ENCODE measurements around the gene TP53I3. TPM values are rescaled to one million over a fixed set of nuclear protein-coding genes. Genes with fewer than 3 reads are reported as not detected.

The TP53I3 gene
- total RNA-seq (45.1 TPM), polyA plus RNA-seq (ENCODE audit: insufficient read depth, low read depth, low replicate concordance) (85.0 TPM)
- long read RNA-seq, donor 1, transcript TP53I3-204 (3 exons, 677 nt) = major isoform, 7 of 11 reads
- long read RNA-seq, donor 1, partial matches to known transcripts = 0 of 11 reads
- long read RNA-seq, donor 1, other reads (novel, unspliced or antisense) = 0 of 11 reads
- long read RNA-seq, donor 2, transcript TP53I3-204 (3 exons, 677 nt) = major isoform, 5 of 20 reads
- long read RNA-seq, donor 2, partial matches to known transcripts = 9 of 20 reads
- long read RNA-seq, donor 2, other reads (novel, unspliced or antisense) = 0 of 20 reads
- long read RNA-seq, donor 3, transcript TP53I3-201 (5 exons, 1,998 nt) = minor isoform, 5 of 22 reads
- long read RNA-seq, donor 3, transcript TP53I3-202 (6 exons, 1,635 nt) = major isoform, 7 of 22 reads
- long read RNA-seq, donor 3, partial matches to known transcripts = 7 of 22 reads
- long read RNA-seq, donor 3, other reads (novel, unspliced or antisense) = 0 of 22 reads
- long read RNA-seq, donor 4, transcript TP53I3-202 (6 exons, 1,635 nt) = major isoform, 6 of 12 reads
- long read RNA-seq, donor 4, partial matches to known transcripts = 0 of 12 reads
- long read RNA-seq, donor 4, other reads (novel, unspliced or antisense) = 0 of 12 reads
- long read RNA-seq, donor 5, partial matches to known transcripts = 0 of 1 reads
- long read RNA-seq, donor 5, other reads (novel, unspliced or antisense) = 0 of 1 reads
- long read RNA-seq, donor 6, transcript TP53I3-201 (5 exons, 1,998 nt) = minor isoform, 7 of 26 reads
- long read RNA-seq, donor 6, transcript TP53I3-202 (6 exons, 1,635 nt) = major isoform, 8 of 26 reads
- long read RNA-seq, donor 6, partial matches to known transcripts = 8 of 26 reads
- long read RNA-seq, donor 6, other reads (novel, unspliced or antisense) = 0 of 26 reads
- long read RNA-seq, donor 7, transcript TP53I3-202 (6 exons, 1,635 nt) = minor isoform, 14 of 58 reads
- long read RNA-seq, donor 7, transcript TP53I3-204 (3 exons, 677 nt) = minor isoform, 8 of 58 reads
- long read RNA-seq, donor 7, transcript TP53I3-201 (5 exons, 1,998 nt) = major isoform, 22 of 58 reads
- long read RNA-seq, donor 7, partial matches to known transcripts = 4 of 58 reads
- long read RNA-seq, donor 7, other reads (novel, unspliced or antisense) = 6 of 58 reads
- long read RNA-seq, donor 8, transcript TP53I3-201 (5 exons, 1,998 nt) = major isoform, 5 of 22 reads
- long read RNA-seq, donor 8, partial matches to known transcripts = 11 of 22 reads
- long read RNA-seq, donor 8, other reads (novel, unspliced or antisense) = 0 of 22 reads
- long read RNA-seq, donor 9, transcript TP53I3-202 (6 exons, 1,635 nt) = major isoform, 5 of 10 reads
- long read RNA-seq, donor 9, partial matches to known transcripts = 0 of 10 reads
- long read RNA-seq, donor 9, other reads (novel, unspliced or antisense) = 0 of 10 reads
- long read RNA-seq, donor 10, transcript TP53I3-202 (6 exons, 1,635 nt) = major isoform, 9 of 29 reads
- long read RNA-seq, donor 10, transcript TP53I3-201 (5 exons, 1,998 nt) = minor isoform, 6 of 29 reads
- long read RNA-seq, donor 10, partial matches to known transcripts = 11 of 29 reads
- long read RNA-seq, donor 10, other reads (novel, unspliced or antisense) = 0 of 29 reads

GRCh38 chr2:24084386-24085199, at the start of gene TP53I3:
Gene TP53I3 (minus strand): TSS chr2:24084834. CDS start chr2:24084326, 508 bp downstream.
- no peak for FAIRE-seq
- DNase-seq = peak; percentile 94 to 96 (median 96)
- H3K36me3 ChIP-seq (ENCODE audit: control insufficient read depth in 2 of 3, insufficient read depth in 3 of 3, low read length in 3 of 3) = peaks cover 0 to 8% (median 4%) of the 10 kb centered on the region in 3 donors
- TF ChIP-seq CTCF (IDR thresholded peaks at IDR 0.05; ENCODE audit: borderline replicate concordance, extremely low read depth, insufficient read depth) = peak; percentile 92
- H3K27ac ChIP-seq (ENCODE audit: low read depth in 2 of 2, low read length in 2 of 2) = peak within 1 kb of the TSS; percentile 78 to 94
- H3K9ac ChIP-seq (ENCODE audit: low read length in 3 of 3) = peak within 1 kb of the TSS; percentile 79 to 85 (median 83)
- intact Hi-C loops (cut with DNase I) = no loop called here
- peaks cover 0 to 13% (median 4%) of the 10 kb centered on the region in 3 donors for H3K4me1 ChIP-seq (ENCODE audit: control insufficient read depth in 2 of 3, insufficient read depth in 2 of 3, low read depth in 1 of 3, low read length in 3 of 3)
- no peaks in the 10 kb centered on the region for H3K27me3 ChIP-seq (ENCODE audit: control insufficient read depth, insufficient read depth, low read length)
- H3K4me3 ChIP-seq (ENCODE audit: low read length in 3 of 3) = peak within 1 kb of the TSS; percentile 71 to 92 (median 85)
- H3K9me3 ChIP-seq (ENCODE audit: control insufficient read depth in 2 of 3, insufficient read depth in 1 of 3, low read length in 3 of 3) = no peaks in the 10 kb centered on the region

GRCh38 chr2:24132543-24132942, 47.9 kb upstream of the TP53I3 start:
- H3K9ac ChIP-seq (ENCODE audit: low read length in 3 of 3) = no peak overlapping the region
- no peaks in the 10 kb centered on the region for H3K4me1 ChIP-seq (ENCODE audit: control insufficient read depth in 2 of 3, insufficient read depth in 2 of 3, low read depth in 1 of 3, low read length in 3 of 3)
- no peak overlapping the region for H3K4me3 ChIP-seq (ENCODE audit: low read length in 3 of 3)
- no peak for TF ChIP-seq CTCF (IDR thresholded peaks at IDR 0.05; ENCODE audit: borderline replicate concordance, extremely low read depth, insufficient read depth)
- H3K27me3 ChIP-seq (ENCODE audit: control insufficient read depth, insufficient read depth, low read length) = no peaks in the 10 kb centered on the region
- peaks cover 0 to 5% (median 0%) of the 10 kb centered on the region in 3 donors for H3K9me3 ChIP-seq (ENCODE audit: control insufficient read depth in 2 of 3, insufficient read depth in 1 of 3, low read length in 3 of 3)
- FAIRE-seq (no peak), DNase-seq (no peak)
- H3K27ac ChIP-seq (ENCODE audit: low read depth in 2 of 2, low read length in 2 of 2) = no peak overlapping the region
- H3K36me3 ChIP-seq (ENCODE audit: control insufficient read depth in 2 of 3, insufficient read depth in 3 of 3, low read length in 3 of 3) = no peaks in the 10 kb centered on the region
- intact Hi-C loops (cut with DNase I) = no loop called here

Measured in kidney (tissue), 22 donors.